Hepatocyte (in vitro differentiated cells): ENCODE data around the gene CANX. TPM values are rescaled to one million over a fixed set of nuclear protein-coding genes. Genes with fewer than 3 reads are reported as not detected.

Source experiments
- DNase-seq: peaks from one replicate; pipeline ENCODE4 v3.0.0-alpha.2; 2016; ENCODE audit warnings: low spot score
- H2AFZ ChIP-seq: fragments of 200-600 bp; sonication (generic); 2 replicates; pipeline ENCODE4 v1.6.0; 2016; ENCODE audit warnings: antibody characterized with exemption, mild to moderate bottlenecking
- H3K27ac ChIP-seq: fragments of 200-600 bp; sonication (generic); 2 replicates; pipeline ENCODE4 v1.5.1; 2016; ENCODE audit warnings: mild to moderate bottlenecking
- H3K27me3 ChIP-seq: fragments of 200-600 bp; sonication (generic); 2 replicates; pipeline ENCODE4 v1.6.1; 2016
- H3K36me3 ChIP-seq: fragments of 200-600 bp; sonication (generic); replicated peaks from 2 replicates; pipeline ENCODE4 v1.5.1; 2016; ENCODE audit warnings: low read depth; ENCODE audit not compliant: insufficient read depth
- H3K4me1 ChIP-seq: fragments of 200-600 bp; sonication (generic); 2 replicates; pipeline ENCODE4 v1.5.1; 2016; ENCODE audit warnings: mild to moderate bottlenecking, moderate library complexity; ENCODE audit not compliant: insufficient read depth
- H3K4me2 ChIP-seq: fragments of 200-600 bp; sonication (generic); 2 replicates; pipeline ENCODE4 v1.6.0; 2016
- H3K4me3 ChIP-seq: fragments of 200-600 bp; sonication (generic); 2 replicates; pipeline ENCODE4 v1.5.1; 2016; ENCODE audit warnings: mild to moderate bottlenecking
- H3K79me2 ChIP-seq: fragments of 200-600 bp; sonication (generic); 2 replicates; pipeline ENCODE4 v1.6.0; 2017; ENCODE audit warnings: mild to moderate bottlenecking
- H3K9me2 ChIP-seq: fragments of 200-600 bp; sonication (generic); replicated peaks from 2 replicates; pipeline ENCODE4 v1.6.0; 2017; ENCODE audit warnings: mild to moderate bottlenecking; ENCODE audit not compliant: insufficient read depth
- H3K9me3 ChIP-seq: fragments of 200-600 bp; sonication (generic); 2 replicates; pipeline ENCODE4 v1.5.1; 2016; ENCODE audit warnings: low read depth, mild to moderate bottlenecking
- H4K20me1 ChIP-seq: fragments of 200-600 bp; sonication (generic); 2 replicates; pipeline ENCODE4 v1.6.0; 2016; ENCODE audit warnings: mild to moderate bottlenecking; ENCODE audit not compliant: insufficient read depth, poor library complexity, severe bottlenecking
- CTCF ChIP-seq: fragments of 200-600 bp; sonication (generic); IDR thresholded peaks from 2 replicates; pipeline ENCODE4 v1.5.1; 2016; ENCODE audit warnings: antibody characterized with exemption, mild to moderate bottlenecking; ENCODE audit not compliant: poor library complexity
- EZH2 ChIP-seq: fragments of 200-600 bp; sonication (generic); IDR thresholded peaks from 2 replicates; pipeline ENCODE4 v1.6.1; 2016; ENCODE audit warnings: antibody characterized with exemption, mild to moderate bottlenecking, borderline replicate concordance
- EZH2phosphoT487 ChIP-seq: fragments of 200-600 bp; sonication (generic); IDR thresholded peaks from one replicate; pipeline ENCODE4 v1.6.1; 2018; ENCODE audit warnings: antibody characterized with exemption, mild to moderate bottlenecking, low read depth, moderate library complexity; ENCODE audit not compliant: unreplicated experiment, severe bottlenecking
- whole genome bisulfite sequencing: methylation state at CpG from one replicate; pipeline ENCODE4 v1.1.6; 2016; ENCODE audit warnings: low lambda C conversion rate; ENCODE audit errors: missing lambda C conversion rate; 5-methylcytosine and 5-hydroxymethylcytosine counted together
- polyA plus RNA-seq: library from polyadenylated mRNA; unstranded; fragments of >200 nt; fragmentation: Nextera tagmentation; extraction: Ambion mirVana; gene quantifications from 2 replicates; pipeline ENCODE4 v1.2.1, GENCODE V29; 2016
- total RNA-seq: library from RNA; depleted of rRNA; stranded (reverse); fragments of >200 nt; gene quantifications from 2 replicates; pipeline ENCODE4 v1.2.3, GENCODE V29; 2014

Gene CANX
- total and polyA plus RNA-seq, 2 experiments from 2014 or later, result 369 to 705 TPM

GRCh38 chr5:179777909-179778308 is 79.1 kb downstream of the CANX start:
- H3K79me2 ChIP-seq, result no peaks in the 10 kb centered on the region
- no peaks in the 10 kb centered on the region for H3K36me3 ChIP-seq
- no peak overlapping the region for H3K4me3 ChIP-seq
- no peaks in the 10 kb centered on the region for H4K20me1 ChIP-seq
- no peak for DNase-seq
- H3K4me2 ChIP-seq, result no peak overlapping the region
- no peak overlapping the region for H2AFZ ChIP-seq
- H3K9me2 ChIP-seq, result no peaks in the 10 kb centered on the region
- WGBS, result 89% methylated on average over 9 of the region's 9 CpGs
- TF ChIP-seq EZH2 (no peak), EZH2phosphoT487 (no peak), CTCF (no peak)
- no peaks in the 10 kb centered on the region for H3K27me3 ChIP-seq
- no peak overlapping the region for H3K27ac ChIP-seq
- H3K9me3 ChIP-seq, result no peaks in the 10 kb centered on the region
- no peaks in the 10 kb centered on the region for H3K4me1 ChIP-seq

- Histone ChIP-seq H3K4me2 (no peak overlapping the region), H3K27ac (no peak overlapping the region), H3K27me3 (no peaks in the 10 kb centered on the region), H3K4me1 (no peaks in the 10 kb centered on the region), H3K36me3 (no peaks in the 10 kb centered on the region), H3K79me2 (no peaks in the 10 kb centered on the region), H4K20me1 (no peaks in the 10 kb centered on the region), H3K4me3 (no peak overlapping the region), H3K9me3 (no peaks in the 10 kb centered on the region), H3K9me2 (no peaks in the 10 kb centered on the region), H2AFZ (no peak overlapping the region)
- DNase-seq, result no peak
- TF ChIP-seq EZH2 (no peak), EZH2phosphoT487 (no peak), CTCF (no peak)
- WGBS, result 99% methylated on average over 5 of the region's 5 CpGs
Measured at GRCh38 chr5:179778591-179778990, 79.8 kb downstream of the CANX start.

- no peaks in the 10 kb centered on the region for H3K9me3 ChIP-seq
- no peaks in the 10 kb centered on the region for H3K4me1 ChIP-seq
- no peaks in the 10 kb centered on the region for H3K9me2 ChIP-seq
- no peak overlapping the region for H3K4me2 ChIP-seq
- 98% methylated on average over 4 of the region's 4 CpGs for WGBS
- H4K20me1 ChIP-seq, result no peaks in the 10 kb centered on the region
- no peak overlapping the region for H3K27ac ChIP-seq
- H3K27me3 ChIP-seq, result no peaks in the 10 kb centered on the region
- TF ChIP-seq CTCF (no peak), EZH2phosphoT487 (no peak), EZH2 (no peak)
- no peak overlapping the region for H2AFZ ChIP-seq
- no peaks in the 10 kb centered on the region for H3K36me3 ChIP-seq
- no peak for DNase-seq
- H3K79me2 ChIP-seq, result no peaks in the 10 kb centered on the region
- no peak overlapping the region for H3K4me3 ChIP-seq
Measured at GRCh38 chr5:179779826-179780225, 81.1 kb downstream of the CANX start.

GRCh38 chr5:179780362-179780761 is 81.6 kb downstream of the CANX start:
- DNase-seq, result no peak
- H3K9me2 ChIP-seq, result no peaks in the 10 kb centered on the region
- H3K27ac ChIP-seq, result no peak overlapping the region
- no peaks in the 10 kb centered on the region for H3K36me3 ChIP-seq
- H3K9me3 ChIP-seq, result no peaks in the 10 kb centered on the region
- H3K4me1 ChIP-seq, result no peaks in the 10 kb centered on the region
- 88% methylated on average over 7 of the region's 7 CpGs for WGBS
- H3K4me3 ChIP-seq, result no peak overlapping the region
- no peak overlapping the region for H3K4me2 ChIP-seq
- TF ChIP-seq EZH2phosphoT487 (no peak), EZH2 (no peak), CTCF (no peak)
- no peaks in the 10 kb centered on the region for H3K79me2 ChIP-seq
- no peak overlapping the region for H2AFZ ChIP-seq
- no peaks in the 10 kb centered on the region for H3K27me3 ChIP-seq
- no peaks in the 10 kb centered on the region for H4K20me1 ChIP-seq
